Panc1 (cell line): ENCODE results near the gene PGBD1. TPM values are rescaled to one million over a fixed set of nuclear protein-coding genes. Genes with fewer than 3 reads are reported as not detected.

Experiments used
- ATAC-seq: fragments of 200-7000 bp; cut with Tn5 transposase; 2 replicates; pipeline ENCODE4 v1.9.1; 2020; ENCODE audit warnings: mild to moderate bottlenecking, moderate library complexity
- BruUV-seq: library from RNA; stranded (reverse); fragments of 400-500 nt; replicated peaks from 2 replicates; lab custom pipeline; 2021; lab: Mats Ljungman, UMichigan
- CTCF ChIA-PET: fragments of 300-600 bp; sonication (Branson Sonifier 250); formaldehyde crosslinking; loops from one replicate; lab custom pipeline; 2022; ENCODE audit warnings: antibody characterized with exemption; lab: Charles Lee
- POLR2A ChIA-PET: fragments of 300-600 bp; sonication (Branson Sonifier 250); formaldehyde crosslinking; loops from one replicate; lab custom pipeline; 2022; ENCODE audit warnings: antibody characterized with exemption; lab: Charles Lee
- DNase-seq: peaks from one replicate; pipeline ENCODE4 v3.0.0-alpha.2; 2010; ENCODE audit warnings: low read depth, low spot score
- H3K27ac ChIP-seq: 2 replicates; pipeline ENCODE4 v1.5.1; 2011; ENCODE audit warnings: mild to moderate bottlenecking, low read length, inconsistent platforms
- H3K27me3 ChIP-seq: fragments of 200-500 bp; sonication (Bioruptor generic); 2 replicates; pipeline ENCODE4 v1.6.0; 2014; ENCODE audit warnings: low read length, inconsistent platforms; ENCODE audit not compliant: control insufficient read depth, insufficient read depth
- H3K36me3 ChIP-seq: fragments of 200-500 bp; sonication (Bioruptor generic); 2 replicates; pipeline ENCODE4 v1.5.1; 2014; ENCODE audit warnings: inconsistent platforms, mild to moderate bottlenecking, low read length, moderate library complexity; ENCODE audit not compliant: control insufficient read depth, insufficient read depth
- H3K4me1 ChIP-seq: 2 replicates; pipeline ENCODE4 v1.5.1; 2011; ENCODE audit warnings: inconsistent platforms, mild to moderate bottlenecking, low read length, moderate library complexity; ENCODE audit not compliant: control insufficient read depth, insufficient read depth
- H3K4me3 ChIP-seq, 2 experiments: 2 replicates each; pipeline ENCODE4 v1.5.1; 2011 to 2012; ENCODE audit warnings: low read depth in 2 of 2, low read length in 2 of 2, mild to moderate bottlenecking in 2 of 2, inconsistent platforms in 1 of 2, moderate library complexity in 1 of 2
- H3K9me3 ChIP-seq: fragments of 200-500 bp; sonication (Bioruptor generic); 2 replicates; pipeline ENCODE4 v1.5.1; 2014; ENCODE audit warnings: low read depth, mild to moderate bottlenecking, inconsistent platforms, low read length, moderate library complexity; ENCODE audit not compliant: control insufficient read depth, insufficient read depth
- CTCF ChIP-seq: fragments of 450-650 bp; IDR thresholded peaks from 2 replicates; pipeline ENCODE4 v1.5.1; 2017; ENCODE audit warnings: mild to moderate bottlenecking
- POLR2AphosphoS5 ChIP-seq: IDR thresholded peaks from 2 replicates; pipeline ENCODE4 v1.6.1; 2012; ENCODE audit warnings: mild to moderate bottlenecking, low read depth, low read length, moderate library complexity
- REST ChIP-seq, 2 experiments: IDR thresholded peaks; 2 replicates each; pipeline ENCODE4 v1.6.1; 2011 to 2012; ENCODE audit warnings: low read depth in 2 of 2, control low read depth in 1 of 2, low read length in 1 of 2, mild to moderate bottlenecking in 1 of 2, moderate library complexity in 1 of 2; ENCODE audit not compliant: insufficient read depth in 1 of 2
- SIN3A ChIP-seq: IDR thresholded peaks from 2 replicates; pipeline ENCODE4 v1.6.1; 2012; ENCODE audit warnings: low read depth, mild to moderate bottlenecking, low read length, moderate library complexity, borderline replicate concordance; ENCODE audit not compliant: insufficient read depth
- TCF7L2 ChIP-seq: IDR thresholded peaks from 2 replicates; pipeline ENCODE4 v1.6.1; 2011; ENCODE audit warnings: mild to moderate bottlenecking, low read depth, low read length, inconsistent platforms
- in situ Hi-C: cut with HindIII; loops from 2 replicates; pipeline ENCODE4 v1.10.0; 2016; ENCODE audit warnings: low sequenced_read_pairs, low pct_unique_long_range_greater_than_20kb
- intact Hi-C: fragments of 100-400 bp; cut with micrococcal nuclease; formaldehyde crosslinking; loops from one replicate; pipeline ENCODE4 v1.10.0; 2022; ENCODE audit not compliant: unreplicated experiment
- total RNA-seq: library from RNA; stranded (reverse); gene quantifications from one replicate; pipeline ENCODE4 v1.2.1, GENCODE V29; 2021; ENCODE audit not compliant: unreplicated experiment

The PGBD1 gene
- total RNA-seq, 1 experiment from 2014 or later = 7.6 TPM

DNA sequence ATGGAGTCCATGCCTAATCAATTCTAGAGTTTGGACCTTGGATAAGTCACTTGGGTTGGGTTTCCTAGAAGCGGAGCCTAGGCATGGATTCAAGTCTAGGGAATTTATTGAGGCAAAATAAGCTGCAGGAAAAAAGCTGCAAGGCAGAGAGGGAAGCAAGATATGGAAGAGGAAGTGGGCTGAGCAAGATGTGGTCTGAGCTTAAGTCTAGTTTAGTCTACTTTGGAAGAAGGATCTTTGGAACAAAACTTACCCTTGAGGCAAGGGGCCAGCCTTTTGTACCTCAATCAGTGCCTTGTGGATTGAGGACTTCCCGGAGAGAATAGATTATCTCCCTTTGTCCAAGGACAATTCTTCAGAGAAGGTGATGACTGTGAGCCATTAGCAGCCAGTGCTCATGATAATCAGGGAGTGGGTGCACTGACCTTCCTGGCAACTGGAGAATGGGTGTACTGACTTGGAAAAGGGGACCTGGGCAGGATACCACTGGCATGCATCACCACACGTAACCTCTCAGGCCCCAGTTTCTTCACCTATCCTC lies 45.4 kb upstream of the PGBD1 start:
- Histone ChIP-seq H3K4me3 (no peak overlapping the region), H3K27ac (no peak overlapping the region), H3K9me3 (peaks cover 8% of the 10 kb centered on the region; the same call in 1 of the 2 replicates), H3K27me3 (no peaks in the 10 kb centered on the region), H3K36me3 (no peaks in the 10 kb centered on the region), H3K4me1 (no peaks in the 10 kb centered on the region)
- ChIA-PET POLR2A (no interaction called here), CTCF (no interaction called here)
- no peak for DNase-seq
- TF ChIP-seq SIN3A = no peak
- no peak for TF ChIP-seq POLR2AphosphoS5
- no peak for TF ChIP-seq REST (IDR thresholded peaks at IDR 0.05; ENCODE audit: insufficient read depth in 1 of 2, low read depth in 2 of 2, low read length in 1 of 2)
- no peak for TF ChIP-seq TCF7L2
- TF ChIP-seq CTCF = no peak
- ATAC-seq = no peak
- in situ Hi-C loops (no loop called here), intact Hi-C loops (no loop called here)
- no TSS peak for BruUV-seq

GRCh38 chr6:28239636-28240035 lies 41.7 kb upstream of the PGBD1 start:
- intact Hi-C loops (no loop called here), in situ Hi-C loops (no loop called here)
- ChIA-PET CTCF (no interaction called here), POLR2A (no interaction called here)
- Histone ChIP-seq H3K4me3 (no peak overlapping the region), H3K27me3 (no peaks in the 10 kb centered on the region), H3K27ac (no peak overlapping the region), H3K36me3 (no peaks in the 10 kb centered on the region), H3K9me3 (no peaks in the 10 kb centered on the region), H3K4me1 (no peaks in the 10 kb centered on the region)
- DNase-seq = no peak
- no peak for ATAC-seq
- TF ChIP-seq POLR2AphosphoS5 (no peak), SIN3A (no peak), CTCF (no peak), REST (IDR thresholded peaks at IDR 0.05; ENCODE audit: insufficient read depth in 1 of 2, low read depth in 2 of 2, low read length in 1 of 2) (no peak), TCF7L2 (no peak)
- BruUV-seq = no TSS peak
